Mesenchymal stem cell (in vitro differentiated cells and primary cell): Measurements from ENCODE around the gene PFKP.

Source experiments
- DNase-seq: peaks from one replicate; pipeline ENCODE4 v3.0.0-alpha.2; 2013
- H2AFZ ChIP-seq: one replicate; pipeline ENCODE4 v1.6.1; 2013; ENCODE audit warnings: low read depth, mild to moderate bottlenecking, control low read depth, inconsistent platforms, low read length, moderate library complexity
- H2AK5ac ChIP-seq: 2 replicates; pipeline ENCODE4 v1.6.1; 2013; ENCODE audit warnings: low read length, moderate library complexity, mild to moderate bottlenecking, inconsistent platforms; ENCODE audit not compliant: severe bottlenecking
- H2BK120ac ChIP-seq: one replicate; pipeline ENCODE4 v1.6.1; 2013; ENCODE audit warnings: low read depth, mild to moderate bottlenecking, inconsistent platforms, low read length, moderate library complexity
- H2BK12ac ChIP-seq, 2 experiments: one replicate each; pipeline ENCODE4 v1.6.1; 2013; ENCODE audit warnings: inconsistent platforms in 2 of 2, low read length in 2 of 2, mild to moderate bottlenecking in 2 of 2, moderate library complexity in 2 of 2, control low read depth in 1 of 2
- H2BK15ac ChIP-seq: one replicate; pipeline ENCODE4 v1.6.1; 2013; ENCODE audit warnings: mild to moderate bottlenecking, low read depth, inconsistent platforms; ENCODE audit not compliant: poor library complexity, severe bottlenecking
- H2BK5ac ChIP-seq: 2 replicates; pipeline ENCODE4 v1.6.1; 2013; ENCODE audit warnings: low read depth, mild to moderate bottlenecking, low read length, control low read depth, inconsistent platforms; ENCODE audit not compliant: poor library complexity, severe bottlenecking
- H3K14ac ChIP-seq, 2 experiments: one replicate each; pipeline ENCODE4 v1.6.1; 2013; ENCODE audit warnings: inconsistent platforms in 2 of 2, low read length in 2 of 2, control low read depth in 1 of 2, mild to moderate bottlenecking in 1 of 2, moderate library complexity in 1 of 2
- H3K18ac ChIP-seq, 2 experiments: one replicate each; pipeline ENCODE4 v1.6.1; 2013; ENCODE audit warnings: inconsistent platforms in 2 of 2, low read length in 2 of 2, control low read depth in 1 of 2, low read depth in 1 of 2, mild to moderate bottlenecking in 1 of 2
- H3K23ac ChIP-seq, 2 experiments: one replicate each; pipeline ENCODE4 v1.6.1; 2013; ENCODE audit warnings: inconsistent platforms in 2 of 2, low read length in 2 of 2, mild to moderate bottlenecking in 2 of 2, moderate library complexity in 2 of 2, control low read depth in 1 of 2
- H3K27ac ChIP-seq: 2 replicates; pipeline ENCODE4 v1.5.1; 2013; ENCODE audit warnings: mild to moderate bottlenecking, moderate library complexity, low read length, control low read depth, inconsistent platforms; ENCODE audit not compliant: poor library complexity, severe bottlenecking
- H3K27me3 ChIP-seq, 2 experiments: 2 replicates each; pipeline versions ENCODE4 v1.6.1 to v1.7.0; 2013; ENCODE audit warnings: low read length in 2 of 2, mild to moderate bottlenecking in 2 of 2, moderate library complexity in 2 of 2, control low read depth in 1 of 2, inconsistent platforms in 1 of 2; ENCODE audit not compliant: control insufficient read depth in 1 of 2, insufficient read depth in 1 of 2
- H3K36me3 ChIP-seq, 2 experiments: 2 replicates each; pipeline versions ENCODE4 v1.6.1 to v1.7.0; 2013; ENCODE audit warnings: low read length in 2 of 2, control low read depth in 1 of 2, inconsistent platforms in 1 of 2, low read depth in 1 of 2, mild to moderate bottlenecking in 1 of 2; ENCODE audit not compliant: insufficient read depth in 2 of 2, control insufficient read depth in 1 of 2
- H3K4ac ChIP-seq, 2 experiments: one replicate each; pipeline ENCODE4 v1.6.1; 2013; ENCODE audit warnings: inconsistent platforms in 2 of 2, low read length in 2 of 2, mild to moderate bottlenecking in 2 of 2, moderate library complexity in 2 of 2, control low read depth in 1 of 2, low read depth in 1 of 2
- H3K4me1 ChIP-seq: 2 replicates; pipeline ENCODE4 v1.6.1; 2013; ENCODE audit warnings: low read depth, low read length, control low read depth; ENCODE audit not compliant: control insufficient read depth, insufficient read depth
- H3K4me2 ChIP-seq: 2 replicates; pipeline ENCODE4 v1.6.1; 2013; ENCODE audit warnings: low read length, mild to moderate bottlenecking, inconsistent platforms; ENCODE audit not compliant: poor library complexity, severe bottlenecking
- H3K4me3 ChIP-seq, 2 experiments: 2 replicates each; pipeline versions ENCODE4 v1.5.1 to v1.7.0; 2013; ENCODE audit warnings: low read length in 2 of 2, mild to moderate bottlenecking in 2 of 2, control low read depth in 1 of 2, low read depth in 1 of 2; ENCODE audit not compliant: insufficient read depth in 1 of 2
- H3K79me1 ChIP-seq: replicated peaks from 2 replicates; pipeline ENCODE4 v1.6.1; 2013; ENCODE audit warnings: mild to moderate bottlenecking, control low read depth, low read length, inconsistent platforms; ENCODE audit not compliant: poor library complexity, severe bottlenecking
- H3K9ac ChIP-seq: 2 replicates; pipeline ENCODE4 v1.7.0; 2013; ENCODE audit warnings: mild to moderate bottlenecking, low read length, moderate library complexity
- H3K9me3 ChIP-seq: 2 replicates; pipeline ENCODE4 v1.7.0; 2013; ENCODE audit warnings: mild to moderate bottlenecking, low read length; ENCODE audit not compliant: control insufficient read depth
- H4K8ac ChIP-seq: one replicate; pipeline ENCODE4 v1.6.1; 2013; ENCODE audit warnings: inconsistent platforms, mild to moderate bottlenecking, low read length, moderate library complexity
- H4K91ac ChIP-seq: one replicate; pipeline ENCODE4 v1.6.1; 2013; ENCODE audit warnings: mild to moderate bottlenecking, low read length, inconsistent platforms
- WGBS: methylation state at CpG from one replicate; pipeline ENCODE4 v1.1.7; 2013; ENCODE audit warnings: mixed read lengths; 5-methylcytosine and 5-hydroxymethylcytosine counted together

Gene PFKP

DNA sequence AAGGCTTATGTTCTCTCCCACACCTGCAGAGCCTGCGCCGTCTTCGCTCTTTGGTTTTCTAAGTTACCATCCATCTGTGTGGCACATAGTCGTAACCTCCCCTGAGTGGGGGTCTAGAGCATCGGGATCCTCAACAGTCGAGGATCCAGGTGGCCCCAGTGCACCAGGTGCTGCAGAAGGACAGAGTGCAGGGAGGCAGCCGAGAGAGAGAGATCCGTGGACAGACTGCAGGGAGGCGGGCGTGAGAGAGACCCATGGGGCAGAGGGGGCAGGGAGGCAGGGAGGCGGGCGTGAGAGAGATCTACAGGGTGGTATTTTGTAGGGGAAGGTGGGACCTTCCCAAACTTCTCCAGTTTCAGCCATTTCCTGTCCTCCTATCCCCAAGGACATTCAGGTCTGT, 42.3 kb downstream of the PFKP start:
- peak overlapping the region; percentile 31 for H2AK5ac ChIP-seq
- H3K27me3 ChIP-seq, result no peaks in the 10 kb centered on the region
- 85% methylated on average over 10 of the region's 12 CpGs for WGBS
- H3K4ac ChIP-seq, result no peak overlapping the region
- H3K36me3 ChIP-seq, result peaks cover 52 to 56% of the 10 kb centered on the region in 2 experiments
- H2BK120ac ChIP-seq, result no peak overlapping the region
- DNase-seq, result no peak
- peaks cover 48% of the 10 kb centered on the region for H3K4me1 ChIP-seq
- H3K27ac ChIP-seq, result no peak overlapping the region
- no peaks in the 10 kb centered on the region for H3K9me3 ChIP-seq
- H3K79me1 ChIP-seq, result peaks cover 20% of the 10 kb centered on the region
- H2BK15ac ChIP-seq, result no peak overlapping the region
- H3K23ac ChIP-seq, result no peak overlapping the region
- H3K9ac ChIP-seq, result no peak overlapping the region
- no peak overlapping the region for H2BK12ac ChIP-seq
- H3K4me3 ChIP-seq, result no peak overlapping the region
- H4K91ac ChIP-seq, result no peak overlapping the region
- H2BK5ac ChIP-seq, result no peak overlapping the region
- H4K8ac ChIP-seq, result no peak overlapping the region
- no peak overlapping the region for H2AFZ ChIP-seq
- no peak overlapping the region for H3K18ac ChIP-seq
- no peak overlapping the region for H3K14ac ChIP-seq
- no peak overlapping the region for H3K4me2 ChIP-seq

- Histone ChIP-seq H2BK120ac (no peak overlapping the region), H3K4ac (no peak overlapping the region), H3K18ac (no peak overlapping the region), H3K4me2 (no peak overlapping the region), H2AK5ac (no peak overlapping the region), H3K27me3 (no peaks in the 10 kb centered on the region), H3K14ac (peak overlapping the region in 1 of 2 experiments; percentile 58), H3K4me1 (peaks cover 39% of the 10 kb centered on the region), H4K8ac (no peak overlapping the region), H3K79me1 (peaks cover 18% of the 10 kb centered on the region), H3K9ac (no peak overlapping the region), H3K36me3 (peaks cover 50 to 55% of the 10 kb centered on the region in 2 experiments), H2BK15ac (no peak overlapping the region), H3K4me3 (no peak overlapping the region), H2BK5ac (no peak overlapping the region), H2AFZ (no peak overlapping the region), H3K27ac (peak overlapping the region; percentile 75), H3K9me3 (no peaks in the 10 kb centered on the region), H3K23ac (no peak overlapping the region), H4K91ac (no peak overlapping the region), H2BK12ac (no peak overlapping the region)
- DNase-seq, result no peak
- 92% methylated on average over 9 of the region's 9 CpGs for WGBS
Observed at GRCh38 chr10:3110782-3111620, 43.7 kb downstream of the PFKP start.

- Histone ChIP-seq H4K8ac (no peak overlapping the region), H3K14ac (no peak overlapping the region)
- no peak for DNase-seq
Observed at GRCh38 chr10:3111621-3112163, 44.3 kb downstream of the PFKP start.

GRCh38 chr10:3113343-3113720, 46.0 kb downstream of the PFKP start:
- WGBS, result 95% methylated on average over 19 of the region's 19 CpGs
- Histone ChIP-seq H3K4me3 (no peak overlapping the region), H3K4me1 (peaks cover 28% of the 10 kb centered on the region), H3K23ac (no peak overlapping the region), H3K9ac (no peak overlapping the region), H3K27ac (no peak overlapping the region), H2AFZ (no peak overlapping the region), H3K14ac (no peak overlapping the region), H2BK15ac (no peak overlapping the region), H3K4ac (no peak overlapping the region), H3K9me3 (no peaks in the 10 kb centered on the region), H4K8ac (no peak overlapping the region), H3K4me2 (no peak overlapping the region), H2AK5ac (no peak overlapping the region), H3K79me1 (peaks cover 30% of the 10 kb centered on the region), H2BK12ac (no peak overlapping the region), H4K91ac (no peak overlapping the region), H3K18ac (no peak overlapping the region), H2BK5ac (no peak overlapping the region), H3K36me3 (peaks cover 71 to 75% of the 10 kb centered on the region in 2 experiments), H3K27me3 (no peaks in the 10 kb centered on the region), H2BK120ac (no peak overlapping the region)
- no peak for DNase-seq

More at GRCh38 chr10:3111621-3112163, 44.3 kb downstream of the PFKP start:
- peaks cover 57 to 62% of the 10 kb centered on the region in 2 experiments for H3K36me3 ChIP-seq
- H3K4me1 ChIP-seq, result peaks cover 37% of the 10 kb centered on the region
- no peak overlapping the region for H3K9ac ChIP-seq
- no peak overlapping the region for H3K4ac ChIP-seq
- H2BK5ac ChIP-seq, result no peak overlapping the region
- H3K9me3 ChIP-seq, result no peaks in the 10 kb centered on the region
- peak overlapping the region; percentile 75 for H3K27ac ChIP-seq
- no peak overlapping the region for H2BK120ac ChIP-seq
- H3K27me3 ChIP-seq, result no peaks in the 10 kb centered on the region
- no peak overlapping the region for H4K91ac ChIP-seq
- no peak overlapping the region for H3K4me2 ChIP-seq
- WGBS, result 94% methylated on average over 15 of the region's 15 CpGs
- H3K18ac ChIP-seq, result no peak overlapping the region
- H2BK12ac ChIP-seq, result no peak overlapping the region
- H3K4me3 ChIP-seq, result no peak overlapping the region
- peak overlapping the region; percentile 33 for H2AK5ac ChIP-seq
- no peak overlapping the region for H2BK15ac ChIP-seq
- peaks cover 22% of the 10 kb centered on the region for H3K79me1 ChIP-seq
- no peak overlapping the region for H3K23ac ChIP-seq
- H2AFZ ChIP-seq, result no peak overlapping the region
